CD4-positive, alpha-beta T cell (primary cell): ENCODE data around the gene RECQL5. TPM values are rescaled to one million over a fixed set of nuclear protein-coding genes. Genes with fewer than 3 reads are reported as not detected.

Experiments
- ATAC-seq: fragments of 200-7000 bp; cut with Tn5 transposase; one replicate; pipeline ENCODE4 v1.10.0; 2022; ENCODE audit warnings: mild to moderate bottlenecking; ENCODE audit not compliant: poor library complexity
- CTCF ChIA-PET: fragments of 350-600 bp; sonication (Branson Sonifier 250); formaldehyde crosslinking; loops from one replicate; lab custom pipeline; 2021; ENCODE audit warnings: antibody characterized with exemption, inconsistent platforms; lab: Charles Lee
- POLR2A ChIA-PET: fragments of 350-600 bp; sonication (Branson Sonifier 250); formaldehyde crosslinking; loops from one replicate; lab custom pipeline; 2021; ENCODE audit warnings: antibody characterized with exemption, inconsistent platforms; lab: Charles Lee
- DNase-seq, 14 experiments: peaks; one replicate each; pipeline ENCODE4 v3.0.0-alpha.2; 2013 to 2020; ENCODE audit warnings: mixed read lengths in 2 of 14
- H3K27ac ChIP-seq, 2 donors: one replicate each; pipeline versions ENCODE4 v1.5.1 to v1.7.0; 2013; ENCODE audit warnings: low read length in 2 of 2, low read depth in 1 of 2, mild to moderate bottlenecking in 1 of 2
- H3K27me3 ChIP-seq, 2 experiments: 1 replicate in 1 of 2; 2 replicates in 1 of 2; pipeline versions ENCODE4 v1.6.1 to v1.7.0; 2013; ENCODE audit warnings: low read length in 2 of 2, control low read depth in 1 of 2, mild to moderate bottlenecking in 1 of 2, moderate library complexity in 1 of 2; ENCODE audit not compliant: insufficient read depth in 2 of 2, control insufficient read depth in 1 of 2
- H3K36me3 ChIP-seq: one replicate; pipeline ENCODE4 v1.6.1; 2013; ENCODE audit warnings: low read length, control low read depth; ENCODE audit not compliant: insufficient read depth
- H3K4me1 ChIP-seq: one replicate; pipeline ENCODE4 v1.6.1; 2013; ENCODE audit warnings: low read length, control low read depth; ENCODE audit not compliant: insufficient read depth
- H3K4me3 ChIP-seq: one replicate; pipeline ENCODE4 v1.5.1; 2013; ENCODE audit warnings: mild to moderate bottlenecking, low read length, moderate library complexity
- H3K9me3 ChIP-seq, 2 experiments: 1 replicate in 1 of 2; 2 replicates in 1 of 2; pipeline versions ENCODE4 v1.6.1 to v1.7.0; 2013; ENCODE audit warnings: low read length in 2 of 2, mild to moderate bottlenecking in 2 of 2, control low read depth in 1 of 2, moderate library complexity in 1 of 2; ENCODE audit not compliant: control insufficient read depth in 1 of 2, insufficient read depth in 1 of 2
- H3K27ac Mint-ChIP-seq: one replicate; pipeline ENCODE4 v1.8.0; 2020; ENCODE audit warnings: mixed read lengths
- H3K27me3 Mint-ChIP-seq: one replicate; pipeline ENCODE4 v1.8.0; 2021; ENCODE audit warnings: mixed read lengths
- H3K36me3 Mint-ChIP-seq: one replicate; pipeline ENCODE4 v1.8.0; 2021; ENCODE audit warnings: low read depth, mixed read lengths
- H3K4me1 Mint-ChIP-seq: one replicate; pipeline ENCODE4 v1.8.0; 2021; ENCODE audit warnings: low read depth, mixed read lengths
- H3K4me3 Mint-ChIP-seq: one replicate; pipeline ENCODE4 v1.8.0; 2020; ENCODE audit warnings: mild to moderate bottlenecking, mixed read lengths
- H3K9me3 Mint-ChIP-seq: one replicate; pipeline ENCODE4 v1.8.0; 2020; ENCODE audit warnings: mixed read lengths
- intact Hi-C, 2 experiments: fragments of 100-400 bp; cut with DNase I in 1 of 2; cut with micrococcal nuclease in 1 of 2; formaldehyde crosslinking; loops; one replicate each; pipeline versions ENCODE4 v1.15.1 to v1.9.0; 2023 to 2025; cut with DNase I, micrococcal nuclease
- total RNA-seq, 174 experiments: library from RNA in 2 of 174; stranded (reverse) in 2 of 174; gene quantifications; one replicate each; pipeline ENCODE4 v1.2.3 and lab custom pipeline; 2021 to 2026
- TF ChIP-seq, protein P1 (sequence below): fragments of 200-600 bp; IDR thresholded peaks from one replicate; pipeline ENCODE4 v1.8.0; 2022; ENCODE audit warnings: antibody characterized with exemption, mild to moderate bottlenecking

RECQL5 gene
- total RNA-seq, 2 experiments from 2014 or later: 16.4 to 17.7 TPM

DNA sequence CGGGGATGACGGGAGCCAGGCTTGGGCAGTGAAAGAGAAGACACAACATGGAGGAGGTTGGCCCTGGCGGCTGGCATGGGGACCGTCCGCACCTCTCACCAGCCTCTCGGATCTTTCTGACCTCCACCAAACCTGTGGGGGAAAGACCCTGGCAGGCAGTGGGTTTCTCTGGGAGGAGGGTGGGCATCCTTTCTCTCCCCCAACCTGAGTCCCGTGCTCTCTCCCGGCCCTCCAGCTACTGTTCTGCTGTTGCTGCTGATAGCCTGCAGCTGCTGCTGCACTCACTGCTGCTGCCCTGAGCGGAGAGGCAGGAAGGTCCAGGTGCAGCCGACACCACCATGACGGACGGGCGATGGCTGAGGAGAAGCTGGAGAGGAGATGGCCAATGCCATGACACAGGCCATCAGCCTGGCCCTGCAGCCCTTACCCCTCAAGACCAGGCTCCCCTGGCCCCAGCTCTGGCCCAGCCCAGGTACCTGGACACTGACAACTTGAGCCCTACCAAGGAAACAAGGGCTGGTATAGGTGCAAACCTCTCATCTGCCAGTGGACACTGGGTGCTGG is 26.3 kb downstream of the RECQL5 start:
- Mint-ChIP-seq H3K9me3 (no peaks in the 10 kb centered on the region), H3K27ac (no peak overlapping the region), H3K4me1 (no peaks in the 10 kb centered on the region), H3K36me3 (no peaks in the 10 kb centered on the region), H3K27me3 (no peaks in the 10 kb centered on the region), H3K4me3 (no peak overlapping the region)
- CTCF ChIA-PET: interaction anchor here (0.9 to 1.4 kb wide), 2 partner anchors 8 to 113 kb away, joined by 3 to 5 read pairs; no protein-coding TSS in a partner anchor
- no peak for ATAC-seq
- intact Hi-C loops: no loop called here
- H3K9me3 ChIP-seq: no peaks in the 10 kb centered on the region
- TF ChIP-seq, protein P1, sequence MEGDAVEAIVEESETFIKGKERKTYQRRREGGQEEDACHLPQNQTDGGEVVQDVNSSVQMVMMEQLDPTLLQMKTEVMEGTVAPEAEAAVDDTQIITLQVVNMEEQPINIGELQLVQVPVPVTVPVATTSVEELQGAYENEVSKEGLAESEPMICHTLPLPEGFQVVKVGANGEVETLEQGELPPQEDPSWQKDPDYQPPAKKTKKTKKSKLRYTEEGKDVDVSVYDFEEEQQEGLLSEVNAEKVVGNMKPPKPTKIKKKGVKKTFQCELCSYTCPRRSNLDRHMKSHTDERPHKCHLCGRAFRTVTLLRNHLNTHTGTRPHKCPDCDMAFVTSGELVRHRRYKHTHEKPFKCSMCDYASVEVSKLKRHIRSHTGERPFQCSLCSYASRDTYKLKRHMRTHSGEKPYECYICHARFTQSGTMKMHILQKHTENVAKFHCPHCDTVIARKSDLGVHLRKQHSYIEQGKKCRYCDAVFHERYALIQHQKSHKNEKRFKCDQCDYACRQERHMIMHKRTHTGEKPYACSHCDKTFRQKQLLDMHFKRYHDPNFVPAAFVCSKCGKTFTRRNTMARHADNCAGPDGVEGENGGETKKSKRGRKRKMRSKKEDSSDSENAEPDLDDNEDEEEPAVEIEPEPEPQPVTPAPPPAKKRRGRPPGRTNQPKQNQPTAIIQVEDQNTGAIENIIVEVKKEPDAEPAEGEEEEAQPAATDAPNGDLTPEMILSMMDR: no peak
- no peak overlapping the region for H3K27ac ChIP-seq
- DNase-seq: no peak
- H3K36me3 ChIP-seq: peaks cover 11% of the 10 kb centered on the region
- H3K27me3 ChIP-seq: no peaks in the 10 kb centered on the region
- H3K4me1 ChIP-seq: no peaks in the 10 kb centered on the region
- H3K4me3 ChIP-seq: no peak overlapping the region
- POLR2A ChIA-PET: interaction anchor here (1.4 kb wide), 1 partner anchor 7 kb away, joined by 3 read pairs; the partner anchor contains the start of gene SMIM5

DNA sequence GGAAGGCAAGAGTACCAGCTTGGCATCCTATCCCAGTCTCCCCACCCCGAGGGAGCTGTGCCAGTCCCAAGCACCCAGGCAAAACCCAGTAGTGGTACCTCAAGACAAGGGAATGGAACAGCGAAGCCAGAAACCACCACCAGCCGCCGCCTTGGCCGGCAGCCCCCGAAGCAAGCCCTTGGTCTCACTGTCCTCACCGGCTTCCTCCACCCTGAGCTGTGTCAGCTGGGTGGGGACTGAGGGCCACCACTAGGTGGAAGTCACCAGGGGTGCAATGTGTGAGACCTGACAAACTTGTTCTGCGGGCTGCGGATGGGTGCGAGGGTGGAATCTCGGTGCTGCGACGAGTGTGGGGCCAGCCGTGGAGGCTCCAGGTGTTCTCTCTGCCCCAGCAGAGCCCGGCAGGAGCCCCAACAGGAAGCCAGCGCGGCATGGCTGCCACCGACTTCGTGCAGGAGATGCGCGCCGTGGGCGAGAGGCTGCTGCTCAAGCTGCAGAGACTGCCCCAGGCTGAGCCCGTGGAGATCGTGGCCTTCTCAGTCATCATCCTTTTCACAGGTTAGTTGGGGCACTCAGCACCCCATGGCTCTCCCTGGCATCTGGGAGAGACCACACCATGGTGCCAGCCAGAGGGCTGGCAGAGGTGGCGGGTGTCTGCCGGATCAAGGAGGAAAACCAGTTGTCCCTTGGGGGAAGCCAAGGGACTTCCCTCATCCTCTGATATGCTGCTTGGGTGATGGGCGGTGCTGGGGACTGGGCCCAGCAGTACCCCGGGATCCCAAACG is 27.0 kb downstream of the RECQL5 start:
- intact Hi-C loops: no loop called here
- ChIA-PET CTCF (interaction anchor here (1.4 kb wide), 1 partner anchor 113 kb away, joined by 3 read pairs; no protein-coding TSS in a partner anchor), POLR2A (no interaction called here)
- Histone ChIP-seq H3K27ac (no peak overlapping the region), H3K4me3 (no peak overlapping the region), H3K27me3 (no peaks in the 10 kb centered on the region), H3K36me3 (peaks cover 11% of the 10 kb centered on the region), H3K4me1 (no peaks in the 10 kb centered on the region), H3K9me3 (no peaks in the 10 kb centered on the region)
- TF ChIP-seq, protein P1: no peak
- Mint-ChIP-seq H3K9me3 (no peaks in the 10 kb centered on the region), H3K4me3 (no peak overlapping the region), H3K36me3 (no peaks in the 10 kb centered on the region), H3K4me1 (no peaks in the 10 kb centered on the region), H3K27ac (no peak overlapping the region), H3K27me3 (no peaks in the 10 kb centered on the region)
- DNase-seq (no peak), ATAC-seq (no peak)

DNA sequence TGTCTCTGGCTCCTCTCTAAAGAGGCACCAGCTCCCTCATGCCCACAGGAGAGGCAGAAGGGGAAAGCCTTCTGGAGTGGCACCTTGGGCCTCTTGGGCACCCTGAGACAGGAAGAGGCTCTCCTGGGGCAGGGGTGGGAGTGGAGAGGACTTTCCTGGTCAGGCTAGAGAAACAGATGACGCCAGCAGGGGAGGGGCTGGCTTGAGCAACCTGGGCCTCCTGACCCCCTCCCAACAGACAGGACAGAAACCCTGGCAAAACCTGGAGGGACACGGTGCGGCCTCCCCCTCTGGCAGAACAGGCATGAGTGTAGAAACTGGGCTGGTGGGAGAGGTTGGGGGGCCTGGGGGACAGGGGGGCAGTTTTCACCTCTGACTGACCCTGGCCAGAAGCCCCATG is 27.6 kb downstream of the RECQL5 start:
- Mint-ChIP-seq H3K27ac (no peak overlapping the region), H3K9me3 (no peaks in the 10 kb centered on the region), H3K4me3 (no peak overlapping the region), H3K27me3 (no peaks in the 10 kb centered on the region), H3K36me3 (no peaks in the 10 kb centered on the region), H3K4me1 (no peaks in the 10 kb centered on the region)
- H3K4me3 ChIP-seq: no peak overlapping the region
- TF ChIP-seq, protein P1: no peak
- no peaks in the 10 kb centered on the region for H3K4me1 ChIP-seq
- POLR2A ChIA-PET: no interaction called here
- DNase-seq (no peak), ATAC-seq (no peak)
- CTCF ChIA-PET: no interaction called here
- H3K9me3 ChIP-seq: no peaks in the 10 kb centered on the region
- intact Hi-C loops: no loop called here
- peaks cover 11% of the 10 kb centered on the region for H3K36me3 ChIP-seq
- no peak overlapping the region for H3K27ac ChIP-seq
- H3K27me3 ChIP-seq: no peaks in the 10 kb centered on the region
